Small intestine (tissue), 7 donors: ENCODE results near the gene SRGN. TPM values are rescaled to one million over a fixed set of nuclear protein-coding genes. Genes with fewer than 3 reads are reported as not detected.

ENCODE experiments used
- DNase-seq, 2 donors: peaks; one replicate each; pipeline versions ENCODE4 v3.0.0 to v3.0.0-alpha.2; 2013
- FAIRE-seq: peaks from 2 replicates; lab custom pipeline; 2012; peaks lifted over from hg19 to GRCh38; lab: Jason Lieb, UNC
- H3K27ac ChIP-seq, 3 donors: one replicate each; pipeline ENCODE4 v1.5.1; 2013; ENCODE audit warnings: low read length in 2 of 3, mild to moderate bottlenecking in 2 of 3, control low read depth in 1 of 3, inconsistent platforms in 1 of 3, low read depth in 1 of 3, moderate library complexity in 1 of 3
- H3K27me3 ChIP-seq, 3 donors: one replicate each; pipeline ENCODE4 v1.6.1; 2013; ENCODE audit warnings: low read length in 3 of 3, inconsistent platforms in 1 of 3; ENCODE audit not compliant: control insufficient read depth in 3 of 3, insufficient read depth in 3 of 3
- H3K36me3 ChIP-seq, 3 donors: one replicate each; pipeline ENCODE4 v1.6.1; 2013; ENCODE audit warnings: low read length in 3 of 3, inconsistent platforms in 1 of 3, low read depth in 1 of 3, mild to moderate bottlenecking in 1 of 3, moderate library complexity in 1 of 3; ENCODE audit not compliant: control insufficient read depth in 3 of 3, insufficient read depth in 2 of 3
- H3K4me1 ChIP-seq, 3 donors: one replicate each; pipeline ENCODE4 v1.6.1; 2013; ENCODE audit warnings: low read length in 2 of 3, inconsistent platforms in 1 of 3, low read depth in 1 of 3, mild to moderate bottlenecking in 1 of 3, moderate library complexity in 1 of 3; ENCODE audit not compliant: control insufficient read depth in 3 of 3, insufficient read depth in 2 of 3
- H3K4me3 ChIP-seq, 3 donors: one replicate each; pipeline ENCODE4 v1.5.1; 2013; ENCODE audit warnings: low read length in 3 of 3, control low read depth in 1 of 3, inconsistent platforms in 1 of 3, low read depth in 1 of 3, mild to moderate bottlenecking in 1 of 3, moderate library complexity in 1 of 3
- H3K9me3 ChIP-seq, 2 donors: one replicate each; pipeline ENCODE4 v1.6.1; 2013; ENCODE audit warnings: low read depth in 1 of 2, low read length in 1 of 2; ENCODE audit not compliant: control insufficient read depth in 2 of 2, insufficient read depth in 1 of 2
- WGBS, 3 donors: extraction: QIAGEN DNeasy Blood & Tissue Kit; methylation state at CpG; one replicate each; pipeline ENCODE4 v1.1.7; 2013; 5-methylcytosine and 5-hydroxymethylcytosine counted together
- polyA plus RNA-seq, 4 donors: library from polyadenylated mRNA; stranded (reverse) in 3 of 4; unstranded in 1 of 4; fragments of 200-250 nt in 3 of 4; fragments of 120-200 nt in 1 of 4; gene quantifications; one replicate each; pipeline versions ENCODE4 v1.2.1 to v1.2.3, GENCODE V29; 2013
- donor health status: healthy with polysubstance abuse.
- donor health status: control.
- donor health status: control.
- donor health status: Bipolar disorder and iron deficiency.
- donor health status: healthy.

The SRGN gene
- polyA plus RNA-seq, 4 donors = 8.1 to 155 (median 28.1) TPM

DNA sequence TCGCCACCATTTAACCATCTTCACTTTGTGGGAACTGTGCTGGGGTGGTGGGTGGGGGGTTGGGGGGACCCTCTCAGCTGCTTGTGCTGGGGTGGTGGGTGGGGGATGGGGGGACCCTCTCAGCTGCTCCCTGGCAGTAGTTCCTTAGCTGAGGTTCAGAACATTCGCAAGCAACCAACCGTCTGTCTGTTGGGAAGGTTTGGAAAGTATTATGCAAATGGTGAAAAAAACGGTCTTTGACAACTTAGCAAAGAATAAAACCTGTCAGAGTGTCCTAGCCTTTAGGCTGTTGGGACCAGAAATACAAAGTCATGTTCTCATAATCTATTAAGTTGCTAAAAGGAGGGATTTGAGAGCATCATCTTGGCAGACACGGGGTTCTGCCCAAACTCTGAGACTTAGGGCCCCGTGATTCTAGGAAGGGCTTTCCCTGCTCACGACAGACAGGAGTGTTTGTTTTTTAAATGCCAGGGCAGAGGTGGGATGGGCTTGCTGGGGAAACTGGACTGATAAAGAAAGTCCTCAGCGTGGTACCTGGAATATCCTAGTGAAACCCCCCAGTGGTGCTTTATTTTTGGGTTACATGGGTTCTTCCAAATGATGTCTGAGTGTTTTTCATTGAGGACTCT lies 14.1 kb upstream of the SRGN start:
- H3K27ac ChIP-seq = no peak overlapping the region
- FAIRE-seq (no peak), DNase-seq (no peak)
- no peak overlapping the region for H3K4me3 ChIP-seq
- H3K36me3 ChIP-seq = no peaks in the 10 kb centered on the region
- H3K4me1 ChIP-seq = no peaks in the 10 kb centered on the region
- H3K9me3 ChIP-seq = no peaks in the 10 kb centered on the region
- 58 to 67% (median 62%) methylated on average over 8 of the region's 8 CpGs for WGBS, 3 donors
- peaks cover 0 to 4% (median 0%) of the 10 kb centered on the region in 3 donors for H3K27me3 ChIP-seq

DNA sequence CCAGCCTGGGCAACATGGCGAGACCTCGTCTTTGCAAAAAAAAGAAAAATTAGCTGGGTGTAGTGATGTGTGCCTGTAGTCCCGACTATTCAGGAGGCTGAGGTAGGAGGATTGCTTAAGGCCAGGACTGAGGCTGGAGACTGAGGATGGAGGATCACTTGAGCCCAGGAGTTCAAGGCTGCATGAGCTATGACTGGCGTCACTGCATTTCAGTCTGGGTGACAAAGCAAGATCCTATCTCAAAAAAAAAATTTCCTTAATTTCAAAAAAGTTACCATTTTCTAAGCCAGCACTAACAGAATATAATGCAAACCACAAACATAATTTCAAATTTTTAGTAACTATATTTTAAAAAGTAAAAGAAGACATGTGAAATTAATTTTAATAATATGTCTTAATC lies 13.4 kb upstream of the SRGN start:
- Histone ChIP-seq H3K27ac (no peak overlapping the region), H3K9me3 (no peaks in the 10 kb centered on the region), H3K4me1 (no peaks in the 10 kb centered on the region), H3K27me3 (peaks cover 0 to 4% (median 0%) of the 10 kb centered on the region in 3 donors), H3K4me3 (no peak overlapping the region), H3K36me3 (no peaks in the 10 kb centered on the region)
- FAIRE-seq = no peak
- DNase-seq = no peak
- 90 to 95% (median 91%) methylated on average over 4 of the region's 4 CpGs for WGBS, 3 donors

DNA sequence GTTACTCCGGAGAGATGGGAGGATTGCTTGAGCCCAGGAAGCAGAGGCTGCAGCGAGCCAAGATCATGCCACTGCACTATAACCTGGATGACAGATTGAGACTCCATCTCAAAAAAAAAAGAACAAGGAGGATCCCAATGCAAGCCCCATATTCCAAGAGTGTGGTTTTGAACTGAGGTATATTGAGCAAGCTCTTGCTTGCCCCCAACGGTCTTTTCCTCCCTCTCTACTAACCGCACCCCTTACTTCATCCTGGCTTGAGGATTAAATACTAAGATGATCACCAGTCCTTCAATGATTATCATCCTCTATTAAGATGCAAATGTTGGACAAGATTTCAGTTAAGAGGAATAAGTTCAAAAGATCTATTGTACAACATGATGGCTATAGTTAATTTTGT lies 12.5 kb upstream of the SRGN start:
- H3K4me3 ChIP-seq = no peak overlapping the region
- no peaks in the 10 kb centered on the region for H3K9me3 ChIP-seq
- DNase-seq = no peak
- no peak for FAIRE-seq
- no peaks in the 10 kb centered on the region for H3K4me1 ChIP-seq
- 80 to 88% (median 88%) methylated on average over 4 of the region's 4 CpGs for WGBS, 3 donors
- no peaks in the 10 kb centered on the region for H3K36me3 ChIP-seq
- H3K27me3 ChIP-seq = peaks cover 0 to 4% (median 0%) of the 10 kb centered on the region in 3 donors
- no peak overlapping the region for H3K27ac ChIP-seq

DNA sequence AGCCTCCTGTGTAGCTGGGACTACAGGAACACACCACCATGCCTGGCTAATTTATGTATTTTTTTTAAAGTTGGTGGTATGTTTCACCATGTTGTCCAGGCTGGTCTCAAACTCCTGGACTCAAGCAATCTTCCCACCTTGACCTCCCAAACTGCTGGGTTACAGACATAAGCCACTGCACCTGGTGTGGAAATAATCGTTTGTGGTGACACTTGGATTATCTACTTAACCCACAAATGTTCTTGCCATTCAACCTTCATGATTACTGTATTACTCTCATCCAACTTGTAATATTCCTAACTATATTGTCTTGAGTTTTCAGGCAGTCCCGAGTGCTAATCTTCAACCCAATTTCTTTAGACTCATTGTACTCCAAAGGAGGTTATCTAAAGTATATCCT lies 9.6 kb upstream of the SRGN start:
- H3K9me3 ChIP-seq = no peaks in the 10 kb centered on the region
- H3K4me1 ChIP-seq = no peaks in the 10 kb centered on the region
- no peaks in the 10 kb centered on the region for H3K27me3 ChIP-seq
- no peak overlapping the region for H3K27ac ChIP-seq
- DNase-seq (no peak), FAIRE-seq (no peak)
- H3K36me3 ChIP-seq = no peaks in the 10 kb centered on the region
- WGBS, 3 donors = 39 to 82% (median 58%) methylated on average over 2 of the region's 2 CpGs
- no peak overlapping the region for H3K4me3 ChIP-seq

DNA sequence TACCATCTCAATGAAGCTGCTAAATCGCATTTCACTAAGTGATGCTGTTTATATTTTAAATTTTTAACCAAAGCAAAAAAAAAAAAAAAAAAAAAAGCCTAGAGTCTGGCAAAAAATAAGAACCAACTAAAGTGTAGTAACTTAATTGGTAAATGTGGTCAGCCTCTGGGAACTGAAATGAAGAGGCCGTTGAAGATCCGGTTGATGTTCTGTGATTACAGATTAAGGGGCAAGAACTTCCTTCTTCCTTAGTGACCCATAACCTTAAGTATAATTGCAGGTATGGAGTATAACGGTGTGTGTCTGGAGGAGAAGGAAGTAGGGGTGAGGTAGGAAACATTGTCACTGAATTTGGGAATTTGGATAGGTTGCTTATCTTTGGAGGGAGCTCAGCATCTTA lies 7.7 kb upstream of the SRGN start:
- FAIRE-seq = no peak
- Histone ChIP-seq H3K4me3 (no peak overlapping the region), H3K27ac (no peak overlapping the region), H3K36me3 (no peaks in the 10 kb centered on the region), H3K27me3 (no peaks in the 10 kb centered on the region), H3K9me3 (no peaks in the 10 kb centered on the region), H3K4me1 (no peaks in the 10 kb centered on the region)
- no peak for DNase-seq
- 52 to 74% (median 62%) methylated on average over 4 of the region's 4 CpGs for WGBS, 3 donors

DNA sequence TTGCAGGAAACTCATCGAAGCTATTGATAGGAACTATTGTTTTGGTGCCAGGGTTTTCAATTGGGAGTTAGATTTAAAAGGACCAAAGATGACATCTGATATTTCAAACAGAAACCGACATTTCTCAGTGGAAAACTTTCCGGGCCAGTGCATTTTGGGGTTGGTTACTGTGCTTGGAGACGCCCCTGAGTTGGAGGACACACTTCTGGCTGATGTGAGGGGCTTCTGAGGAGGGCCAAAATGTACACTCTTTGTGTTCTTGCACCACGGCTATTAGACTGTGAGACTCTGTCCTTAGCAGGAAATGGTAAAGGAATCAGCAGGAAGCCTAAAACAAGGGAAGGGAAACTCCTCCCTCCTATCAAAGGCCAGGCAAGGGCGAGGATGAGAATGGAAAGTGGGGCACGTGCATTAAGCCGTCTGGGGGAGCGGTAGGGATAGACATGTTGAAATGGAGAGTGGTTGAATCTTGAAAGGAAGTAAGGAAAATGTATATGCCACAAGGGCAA lies 1.8 kb upstream of the SRGN start:
- no peaks in the 10 kb centered on the region for H3K36me3 ChIP-seq
- no peaks in the 10 kb centered on the region for H3K9me3 ChIP-seq
- no peak overlapping the region for H3K4me3 ChIP-seq
- no peak for FAIRE-seq
- 23 to 38% (median 30%) methylated on average over 9 of the region's 9 CpGs for whole genome bisulfite sequencing, 3 donors
- peak overlapping the region in 1 of 3 donors; percentile 43 for H3K27ac ChIP-seq
- DNase-seq = peak in 1 of 2 donors; percentile 34
- peaks cover 0 to 3% (median 0%) of the 10 kb centered on the region in 3 donors for H3K4me1 ChIP-seq
- H3K27me3 ChIP-seq = no peaks in the 10 kb centered on the region

DNA sequence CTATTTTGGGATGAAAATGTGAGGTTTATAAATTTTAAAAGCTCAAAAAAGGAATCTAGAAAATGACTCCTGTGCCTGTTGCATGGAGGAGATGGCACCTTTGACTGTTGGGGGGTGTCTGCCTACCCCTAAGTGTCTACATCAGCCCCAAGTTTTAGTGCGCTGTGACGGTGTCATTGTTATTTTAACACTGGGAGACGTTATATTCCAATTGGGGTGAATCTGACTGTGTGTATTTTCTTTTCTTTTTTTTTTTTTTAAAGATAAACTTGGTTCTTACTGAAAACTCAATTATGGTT lies 517 bp downstream of the SRGN start:
- Histone ChIP-seq H3K4me3 (peak overlapping the region; percentile 19 to 44 (median 20)), H3K36me3 (no peaks in the 10 kb centered on the region), H3K9me3 (no peaks in the 10 kb centered on the region), H3K4me1 (peaks cover 0 to 3% (median 0%) of the 10 kb centered on the region in 3 donors), H3K27ac (peak overlapping the region; percentile 50 to 98 (median 61)), H3K27me3 (no peaks in the 10 kb centered on the region)
- 57 to 71% (median 60%) methylated on average over 3 of the region's 3 CpGs for WGBS, 3 donors
- no peak for DNase-seq
- no peak for FAIRE-seq

DNA sequence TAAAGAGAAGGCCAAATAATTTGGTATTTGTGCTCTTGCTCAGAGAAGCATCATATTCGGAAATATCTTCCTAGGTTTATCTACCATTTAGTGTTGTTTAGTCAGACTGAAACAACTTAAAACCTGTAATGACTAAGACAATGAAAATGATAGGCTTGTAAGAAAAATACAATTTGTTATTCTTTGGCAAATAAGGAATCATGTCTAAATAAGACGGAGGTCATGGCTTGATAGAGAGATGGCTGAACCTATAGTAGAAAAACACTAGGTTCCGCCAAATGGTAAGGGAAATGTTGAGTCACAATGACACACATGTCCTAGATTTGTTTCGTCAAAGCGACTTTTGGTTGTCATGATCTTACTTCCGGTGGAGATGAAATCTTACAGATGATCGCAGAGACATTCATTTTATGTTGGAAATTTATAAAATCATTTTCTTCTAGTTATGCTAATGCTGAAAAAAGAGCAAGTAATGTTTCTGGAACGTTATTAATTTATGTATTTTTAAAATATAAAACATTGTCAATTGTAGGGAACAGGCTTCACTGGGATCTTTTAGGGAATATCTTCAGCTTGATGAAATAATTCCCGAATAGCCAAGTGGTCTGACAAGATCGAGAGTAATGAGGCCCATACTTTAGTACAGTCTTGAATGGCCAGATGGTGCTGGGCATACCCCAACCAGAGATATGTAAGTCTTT lies 1.0 kb downstream of the SRGN start:
- WGBS, 3 donors = 60 to 84% (median 63%) methylated on average over 10 of the region's 10 CpGs
- no peaks in the 10 kb centered on the region for H3K36me3 ChIP-seq
- DNase-seq (peak in 1 of 2 donors; percentile 49), FAIRE-seq (no peak)
- peaks cover 0 to 3% (median 0%) of the 10 kb centered on the region in 3 donors for H3K4me1 ChIP-seq
- H3K4me3 ChIP-seq = no peak overlapping the region
- H3K9me3 ChIP-seq = no peaks in the 10 kb centered on the region
- peak overlapping the region in 2 of 3 donors; percentile 66 to 81 for H3K27ac ChIP-seq
- no peaks in the 10 kb centered on the region for H3K27me3 ChIP-seq
